GM21528 (cell line): Measurements from ENCODE around the gene PLEKHA5.
"Not testable (repeated sequence)": the region's sequence is repeated elsewhere in the genome, so short reads cannot be mapped to it uniquely, and the experiment has no call there.

Experiments used
- ATAC-seq: cut with Tn5 transposase; IDR thresholded peaks from one replicate; pipeline ENCODE4 v1.9.1; 2021; ENCODE audit warnings: mild to moderate bottlenecking, moderate library complexity; ENCODE audit not compliant: unreplicated experiment, low FRiP score

Gene PLEKHA5

GRCh38 chr12:19166956-19167355, 37.4 kb downstream of the PLEKHA5 start:
- no peak for ATAC-seq

GRCh38 chr12:19167708-19168107, 38.2 kb downstream of the PLEKHA5 start:
- no peak for ATAC-seq

GRCh38 chr12:19168644-19169043, 39.1 kb downstream of the PLEKHA5 start:
- ATAC-seq = no peak

GRCh38 chr12:19169222-19169621, 39.7 kb downstream of the PLEKHA5 start:
- ATAC-seq = no peak

GRCh38 chr12:19170286-19170685, 40.8 kb downstream of the PLEKHA5 start:
- not testable (repeated sequence) for ATAC-seq

GRCh38 chr12:19171731-19172130, 42.2 kb downstream of the PLEKHA5 start:
- ATAC-seq = no peak

GRCh38 chr12:19177754-19178153, 48.2 kb downstream of the PLEKHA5 start:
- no peak for ATAC-seq

- no peak for ATAC-seq
Measured at GRCh38 chr12:19179986-19180385, 50.5 kb downstream of the PLEKHA5 start.

- ATAC-seq = no peak
Measured at GRCh38 chr12:19181666-19182426, 52.3 kb downstream of the PLEKHA5 start.

- no peak for ATAC-seq
Measured at GRCh38 chr12:19183121-19183838, 53.7 kb downstream of the PLEKHA5 start.

- ATAC-seq = no peak
Measured at GRCh38 chr12:19185262-19185929, 55.9 kb downstream of the PLEKHA5 start.

GRCh38 chr12:19186722-19187661, 57.5 kb downstream of the PLEKHA5 start:
- ATAC-seq = no peak

- no peak for ATAC-seq
Measured at GRCh38 chr12:19189522-19189921, 60.0 kb downstream of the PLEKHA5 start.

GRCh38 chr12:19190292-19191031, 60.9 kb downstream of the PLEKHA5 start:
- no peak for ATAC-seq

- ATAC-seq = no peak
Measured at GRCh38 chr12:19191089-19191488, 61.6 kb downstream of the PLEKHA5 start.

GRCh38 chr12:19191563-19191962, 62.0 kb downstream of the PLEKHA5 start:
- ATAC-seq = no peak

GRCh38 chr12:19192710-19193109, 63.2 kb downstream of the PLEKHA5 start:
- ATAC-seq = no peak

GRCh38 chr12:19194963-19195362, 65.4 kb downstream of the PLEKHA5 start:
- ATAC-seq = no peak

GRCh38 chr12:19196959-19197630, 67.6 kb downstream of the PLEKHA5 start:
- no peak for ATAC-seq
